Measurements from ENCODE around the gene RFC2.
"Not testable (repeated sequence)": the region's sequence is repeated elsewhere in the genome, so short reads cannot be mapped to it uniquely, and the experiment has no call there.

The RFC2 gene

GRCh38 chr7:74282748-74283459 lies 28.7 kb upstream of the RFC2 start:
- DNase-seq (ENCODE audit: low read depth) = no peak

- no peak for DNase-seq (ENCODE audit: low read depth)
These were observed 26.8 kb upstream of the RFC2 start for GRCh38 chr7:74280985-74281384.

GRCh38 chr7:74277636-74278035 lies 23.4 kb upstream of the RFC2 start:
- no peak for DNase-seq (ENCODE audit: low read depth)

GRCh38 chr7:74275401-74275881 lies 21.2 kb upstream of the RFC2 start:
- no peak for DNase-seq (ENCODE audit: low read depth)

DNA sequence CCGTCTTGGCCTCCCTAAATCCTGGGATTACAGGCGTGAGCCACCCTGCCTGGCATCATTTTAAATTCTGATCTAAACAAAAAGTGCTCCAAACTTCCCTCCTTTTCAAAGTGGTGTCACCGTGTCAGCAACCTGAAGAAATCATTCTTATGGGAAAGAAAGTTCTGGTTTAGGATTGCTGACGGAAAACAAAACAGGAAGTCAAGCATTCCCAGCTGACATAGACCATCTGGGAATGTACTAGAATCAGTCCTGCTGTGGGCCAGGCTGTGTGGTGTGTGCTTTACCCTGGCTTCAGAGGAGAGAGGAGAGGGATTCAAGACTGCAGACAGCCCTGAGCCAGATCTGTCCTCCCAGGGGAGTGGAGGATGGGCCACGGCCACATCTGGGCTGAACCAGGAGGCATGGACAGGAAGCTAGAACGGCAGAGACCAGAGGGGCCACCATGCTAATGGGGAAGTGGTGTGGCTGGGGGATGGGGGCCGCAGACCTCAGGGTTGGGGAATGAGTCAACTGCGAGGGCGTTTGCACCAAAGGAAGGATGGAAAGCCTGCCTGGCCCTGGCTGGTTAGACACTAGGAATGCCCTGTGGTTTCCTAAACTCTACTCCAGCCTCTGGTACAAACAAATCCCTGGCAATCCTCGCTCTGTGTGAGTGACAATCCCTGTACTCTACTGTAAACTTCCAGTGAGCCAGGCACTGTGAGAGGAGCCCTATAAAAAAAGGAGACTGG lies 18.3 kb upstream of the RFC2 start:
- DNase-seq (ENCODE audit: low read depth) = no peak

GRCh38 chr7:74271742-74272141 lies 17.5 kb upstream of the RFC2 start:
- DNase-seq (ENCODE audit: low read depth) = no peak

GRCh38 chr7:74269757-74270277 lies 15.6 kb upstream of the RFC2 start:
- DNase-seq (ENCODE audit: low read depth) = peak; percentile 35

DNA sequence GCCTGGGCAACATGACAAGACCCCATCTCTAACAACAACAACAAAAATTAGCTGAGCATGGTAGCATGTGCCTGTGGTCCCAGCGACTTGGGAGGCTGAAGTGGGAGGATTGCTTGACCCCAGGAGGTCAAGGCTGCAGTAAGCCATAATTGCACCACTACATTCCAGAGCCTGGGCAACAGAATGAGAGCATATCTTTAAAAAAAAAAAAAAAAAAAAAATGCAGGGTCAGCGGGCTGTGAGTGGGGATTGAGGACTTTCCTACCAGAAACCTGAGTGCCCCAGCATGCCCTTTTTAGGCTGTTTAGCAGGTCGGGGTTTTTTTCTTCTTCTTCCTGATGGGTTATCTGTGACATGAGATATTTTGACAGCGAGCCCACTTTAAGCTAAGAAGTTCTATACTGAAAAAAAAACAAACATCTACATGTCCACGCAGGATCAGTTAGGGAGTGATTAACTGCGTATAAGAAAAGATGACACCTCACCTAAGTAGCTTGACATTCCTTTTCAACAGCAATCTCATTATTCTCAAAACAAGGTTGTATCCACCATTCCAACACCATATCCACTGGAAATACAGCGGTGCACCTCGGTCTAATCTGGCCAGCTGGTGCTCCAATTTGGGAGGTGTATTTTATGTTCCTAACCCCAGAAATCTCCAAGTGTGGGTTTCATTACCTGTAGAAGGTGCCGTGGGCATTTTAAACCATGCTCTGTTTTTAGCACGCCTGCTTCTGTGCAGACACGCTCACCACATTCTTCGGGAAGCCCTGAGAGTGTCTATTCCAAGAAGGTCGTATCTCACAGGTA lies 13.8 kb upstream of the RFC2 start:
- DNase-seq (ENCODE audit: low read depth) = no peak

DNA sequence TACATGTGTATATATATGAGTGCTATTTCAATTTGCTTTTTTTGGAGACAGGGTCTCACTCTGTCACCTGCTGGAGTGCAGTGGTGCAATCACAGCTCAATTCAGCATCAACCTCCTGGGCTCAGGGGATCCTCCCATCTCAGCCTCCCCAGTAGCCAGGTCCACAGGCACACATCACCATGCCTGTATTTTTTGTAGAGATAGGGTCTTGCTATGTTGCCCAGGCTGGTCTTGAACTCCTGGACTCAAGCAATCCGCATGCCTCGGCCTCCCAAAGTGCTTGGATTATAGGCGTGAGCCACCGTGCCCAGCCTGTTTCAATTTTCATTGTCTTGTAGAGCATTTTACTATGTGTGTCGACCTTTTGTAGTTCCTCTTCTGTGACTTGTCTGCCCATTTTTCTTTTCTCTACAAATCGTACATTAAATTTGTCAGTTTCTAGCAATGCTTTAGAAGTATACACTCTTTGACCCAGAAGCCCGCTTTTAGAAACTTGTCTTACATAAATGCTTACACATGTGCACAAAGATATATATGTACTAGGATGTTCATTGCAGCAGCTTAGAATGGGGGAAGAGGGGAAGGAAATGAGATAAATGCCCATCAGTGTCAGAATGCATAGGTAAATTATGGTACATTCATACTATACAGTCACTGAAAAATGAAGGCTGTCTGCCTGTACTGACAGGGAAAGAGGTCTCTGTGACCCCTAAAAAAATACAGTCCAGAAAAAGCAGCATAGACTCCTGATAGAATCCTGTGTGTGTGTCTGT lies 12.2 kb upstream of the RFC2 start:
- no peak for DNase-seq (ENCODE audit: low read depth)

DNA sequence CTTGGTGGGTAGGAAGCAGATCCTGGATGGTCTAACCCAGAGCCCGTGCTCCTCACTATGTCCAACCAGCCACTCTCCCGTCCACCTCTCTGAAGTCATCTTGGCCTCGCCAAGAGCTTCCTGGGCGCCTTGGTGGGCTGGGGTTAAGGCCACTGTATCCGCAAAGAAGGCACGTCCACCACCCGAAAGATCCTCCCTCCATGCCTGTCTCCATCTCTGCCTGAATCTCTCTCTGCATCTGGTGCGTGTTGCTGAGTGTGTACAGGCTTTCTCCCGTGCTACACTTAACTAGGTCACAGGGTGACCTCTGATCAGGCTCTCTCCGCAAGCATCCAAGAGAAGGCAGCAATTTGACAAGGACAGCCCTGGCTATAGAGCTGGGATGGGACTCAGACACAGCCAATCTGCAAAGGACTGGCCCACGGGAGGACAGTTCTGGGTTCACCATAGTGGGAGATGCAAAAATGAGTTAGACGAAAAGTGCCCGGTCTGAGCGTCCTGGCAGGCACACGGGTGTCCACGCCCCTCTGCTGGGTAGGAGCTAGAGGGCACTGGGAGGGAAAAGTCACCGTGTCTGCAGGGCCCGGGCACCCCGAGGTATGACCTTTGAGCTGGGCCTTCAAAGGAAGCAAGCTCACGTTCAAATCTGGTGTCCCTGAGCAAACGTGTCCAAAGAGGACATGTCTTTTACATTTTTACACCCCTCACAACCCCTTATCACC lies 9.4 kb upstream of the RFC2 start:
- DNase-seq (ENCODE audit: low read depth) = no peak

DNA sequence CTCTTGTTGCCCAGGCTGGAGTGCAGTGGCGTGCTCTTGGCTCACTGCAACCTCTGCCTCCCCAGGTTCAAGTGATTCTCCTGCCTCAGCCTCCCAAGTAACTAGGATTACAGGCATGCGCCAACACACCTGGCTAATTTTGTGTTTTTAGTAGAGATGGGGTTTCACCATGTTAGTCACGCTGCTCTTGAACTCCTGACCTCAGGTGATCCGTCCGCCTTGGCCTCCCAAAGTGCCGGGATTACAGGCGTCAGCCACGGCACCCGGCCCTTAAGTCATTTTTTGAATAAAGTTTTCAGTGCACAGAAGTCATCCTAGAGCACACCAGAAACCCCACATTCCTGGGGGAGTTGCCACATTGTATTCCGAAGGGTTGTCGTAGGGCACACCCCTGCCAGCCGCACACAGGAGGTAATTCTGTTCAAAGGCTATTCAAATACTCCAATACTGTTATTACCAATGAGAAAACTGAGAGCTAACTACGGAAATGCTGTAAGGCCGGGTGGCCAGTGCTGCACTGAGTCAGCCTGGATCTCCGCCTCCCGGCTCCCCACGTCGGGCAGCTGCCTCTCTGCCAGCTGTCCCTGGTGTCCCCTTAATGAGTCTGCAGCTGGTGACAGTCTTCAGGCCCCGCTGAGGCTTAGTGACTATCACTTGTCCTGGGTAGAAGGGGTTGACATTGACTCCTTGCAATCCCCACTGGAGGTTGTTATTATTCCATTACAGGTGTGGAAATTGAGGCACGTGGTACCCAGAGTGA lies 8.6 kb upstream of the RFC2 start:
- no peak for DNase-seq (ENCODE audit: low read depth)

DNA sequence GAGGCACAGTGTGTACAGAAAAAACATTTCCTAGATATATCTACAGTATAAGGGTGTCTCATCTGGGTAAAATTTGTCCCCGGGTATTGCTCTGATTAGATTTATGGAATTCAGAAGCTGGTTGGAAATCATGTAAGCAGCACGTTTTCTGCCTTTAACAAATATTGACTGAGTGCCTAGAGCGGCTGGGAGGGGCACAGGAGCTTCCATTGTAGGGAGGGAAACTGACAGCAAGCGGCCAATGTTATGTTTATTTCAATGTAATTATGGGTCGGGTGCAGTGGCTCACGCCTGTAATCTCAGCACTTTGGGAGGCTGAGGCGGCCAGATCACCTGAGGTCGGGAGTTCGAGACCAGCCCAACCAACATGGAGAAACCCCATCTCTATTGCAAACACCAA lies 4.4 kb upstream of the RFC2 start:
- no peak for DNase-seq (ENCODE audit: low read depth)

DNA sequence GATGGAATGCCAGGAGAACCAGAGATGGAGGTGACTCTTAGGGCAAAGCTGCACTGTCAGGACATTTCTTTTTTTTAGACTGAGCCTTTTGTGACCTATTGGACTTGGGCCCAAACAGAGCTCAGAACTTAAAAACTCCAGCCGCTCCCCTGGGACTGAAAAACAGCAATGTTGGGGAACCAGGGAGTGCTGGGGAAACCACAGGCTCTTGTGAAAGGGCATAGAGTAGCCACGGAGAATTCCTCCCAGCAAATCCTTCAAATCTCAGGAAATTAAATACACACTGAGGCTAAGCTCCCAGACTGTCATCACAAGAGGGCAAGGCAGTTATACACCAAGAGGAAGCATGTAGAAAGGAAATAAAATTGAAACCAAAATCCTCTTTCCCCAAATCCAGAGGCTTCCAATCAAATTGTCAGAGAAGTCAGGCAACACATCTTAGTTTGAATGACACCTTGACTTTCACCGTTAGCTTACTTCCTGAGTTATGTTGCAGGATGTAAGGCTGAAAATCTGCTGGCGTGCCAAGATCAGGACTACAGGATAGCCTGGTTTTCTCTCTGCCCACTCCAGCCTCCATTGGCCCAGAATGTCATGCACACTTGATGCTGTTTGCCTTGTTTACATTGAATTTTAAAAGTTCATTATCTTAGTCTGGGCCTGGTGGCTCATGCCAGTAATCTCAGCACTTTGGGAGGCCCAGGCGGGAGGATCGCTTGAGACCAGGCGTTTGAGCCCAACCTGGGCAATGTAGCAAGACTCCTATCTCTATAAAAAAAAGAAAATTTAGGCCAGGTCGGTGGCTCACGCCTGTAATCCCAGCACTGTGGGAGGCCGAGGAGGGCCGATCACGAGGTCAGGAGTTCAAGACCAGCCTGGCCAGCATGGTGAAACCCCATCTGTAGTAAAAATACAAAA lies 2.6 kb upstream of the RFC2 start:
- DNase-seq (ENCODE audit: low read depth) = no peak

- not testable (repeated sequence) for DNase-seq (ENCODE audit: low read depth)
These were observed 1.3 kb upstream of the RFC2 start for GRCh38 chr7:74255461-74255860.

DNA sequence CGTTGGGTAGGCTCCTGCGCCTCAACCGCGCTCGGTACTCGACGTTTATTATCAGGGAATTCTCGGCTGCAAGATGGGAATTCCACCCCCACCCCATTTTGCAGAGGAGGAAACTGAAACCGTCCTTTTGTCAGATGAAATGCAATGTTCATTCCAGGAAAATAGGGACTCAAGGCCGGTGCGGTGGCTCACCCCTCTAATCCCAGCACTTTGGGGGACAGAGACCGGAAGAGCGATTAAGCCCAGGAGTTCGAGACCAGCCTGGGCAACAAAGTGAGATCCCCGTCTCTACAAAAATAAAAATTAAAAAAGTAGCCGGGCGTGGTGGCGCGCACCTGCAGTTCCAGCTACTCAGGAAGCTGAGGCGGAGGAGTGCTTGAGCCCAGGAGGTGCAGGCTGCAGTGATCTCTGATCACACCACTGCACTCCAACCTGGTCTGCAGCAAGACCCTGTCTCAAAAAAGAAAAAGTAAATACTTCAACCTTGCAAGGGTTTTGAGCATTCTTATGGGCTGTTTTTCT lies 720 bp upstream of the RFC2 start:
- no peak for DNase-seq (ENCODE audit: low read depth)

GRCh38 chr7:74253835-74254128 lies 417 bp downstream of the RFC2 start:
- no peak for DNase-seq (ENCODE audit: low read depth)

- no peak for DNase-seq (ENCODE audit: low read depth)
These were observed 868 bp downstream of the RFC2 start for GRCh38 chr7:74253331-74253730.

DNA sequence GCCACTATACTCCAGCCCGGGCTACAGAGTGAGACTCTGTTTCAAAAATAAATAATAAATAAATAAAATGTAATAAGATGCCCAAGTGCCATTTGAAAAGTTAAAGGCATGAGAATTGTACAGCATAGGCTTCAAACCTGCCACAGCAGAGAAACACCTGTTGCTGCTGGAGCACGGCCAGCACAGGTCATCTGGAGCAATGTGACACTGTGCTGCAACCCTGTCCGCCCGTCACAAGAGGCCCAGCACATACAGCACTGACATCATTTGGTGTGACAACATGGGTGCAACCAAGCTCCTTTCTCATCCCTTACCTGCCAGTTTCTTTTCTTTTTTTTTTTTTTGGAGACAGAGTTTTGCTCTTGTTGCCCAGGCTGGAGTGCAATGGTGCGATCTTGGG lies 1.3 kb downstream of the RFC2 start:
- DNase-seq (ENCODE audit: low read depth) = no peak

- DNase-seq (ENCODE audit: low read depth) = not testable (repeated sequence)
These were observed 5.1 kb downstream of the RFC2 start for GRCh38 chr7:74249058-74249457.

Data from stimulated activated CD8-positive, alpha-beta memory T cell treated with anti-CD3 and anti-CD28 coated beads, Interleukin-12 subunit alpha, Interleukin-12 subunit beta, amount 100 ng/mL, for 4 hours (primary cell).